ENCODE data around the gene POLR3C. TPM values are rescaled to one million over a fixed set of nuclear protein-coding genes. Genes with fewer than 3 reads are reported as not detected.

POLR3C gene
- total RNA-seq, 1 donor from 2014 or later, result 39.0 TPM

DNA sequence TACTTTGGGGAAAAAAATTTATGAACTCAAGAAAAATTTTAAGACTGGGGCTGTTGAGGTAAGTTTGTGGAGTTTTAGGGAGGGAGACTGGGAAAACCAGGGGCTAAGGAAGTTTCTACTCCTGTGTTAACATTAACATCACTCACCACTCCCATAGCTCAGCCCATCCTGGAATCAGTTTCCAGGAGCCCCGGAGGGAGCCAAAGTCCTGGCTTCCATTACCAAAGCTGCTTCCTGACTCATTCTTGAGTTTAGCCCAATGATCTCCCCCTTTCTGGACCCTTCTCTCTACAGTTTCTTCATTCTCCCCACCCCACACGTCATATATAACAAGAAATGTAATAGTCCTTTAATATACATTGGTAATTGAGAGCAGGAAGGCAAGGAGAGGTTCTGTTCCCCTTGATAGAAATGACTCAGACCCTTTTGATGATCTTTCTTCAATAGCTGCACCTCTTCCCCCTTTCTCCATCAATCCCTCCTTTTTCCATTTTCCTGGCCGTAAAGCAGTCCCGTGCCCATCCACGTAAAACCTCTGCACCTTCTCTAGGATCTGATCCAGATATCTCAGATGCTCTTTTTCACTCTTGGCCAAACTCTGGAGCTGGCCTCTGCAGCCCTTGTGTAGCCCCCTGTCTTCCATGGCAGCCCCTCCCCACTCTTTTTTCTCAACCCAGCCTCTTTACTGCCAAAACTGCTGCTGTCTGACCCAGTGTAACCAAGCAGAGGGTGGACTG is 39.5 kb downstream of the POLR3C start:
- Mint-ChIP-seq H3K36me3 (ENCODE audit: low read depth) (no peaks in the 10 kb centered on the region), H3K27ac (no peak overlapping the region), H3K4me3 (no peak overlapping the region), H3K27me3 (peaks cover 33% of the 10 kb centered on the region), H3K9me3 (no peaks in the 10 kb centered on the region), H3K4me1 (peaks cover 6% of the 10 kb centered on the region)
- intact Hi-C loops (cut with micrococcal nuclease), result no loop called here
- DNase-seq, result no peak

DNA sequence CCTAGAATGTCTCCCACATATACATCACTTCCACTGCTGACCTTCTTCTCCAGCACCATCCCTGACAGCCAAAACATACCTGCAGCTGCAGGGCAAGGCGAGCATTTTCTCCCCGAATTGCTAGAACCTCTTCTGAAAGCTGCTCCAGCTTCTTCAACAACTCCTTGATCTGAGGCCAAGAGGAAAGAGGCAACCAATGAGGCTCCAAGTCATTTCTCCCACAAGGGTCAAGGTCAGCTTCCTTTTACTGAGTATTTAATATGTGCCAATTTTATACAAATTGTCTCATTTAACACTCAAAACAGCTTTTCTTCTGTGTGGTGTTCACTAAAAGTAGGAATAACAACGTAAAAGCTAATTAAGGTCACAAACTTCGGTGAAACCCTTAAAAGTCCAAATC is 44.2 kb downstream of the POLR3C start:
- intact Hi-C loops (cut with micrococcal nuclease), result no loop called here
- peaks cover 14% of the 10 kb centered on the region for H3K4me1 Mint-ChIP-seq
- H3K36me3 Mint-ChIP-seq (ENCODE audit: low read depth), result no peaks in the 10 kb centered on the region
- no peak overlapping the region for H3K4me3 Mint-ChIP-seq
- no peak overlapping the region for H3K27ac Mint-ChIP-seq
- no peaks in the 10 kb centered on the region for H3K9me3 Mint-ChIP-seq
- DNase-seq, result no peak
- peaks cover 45% of the 10 kb centered on the region for H3K27me3 Mint-ChIP-seq

DNA sequence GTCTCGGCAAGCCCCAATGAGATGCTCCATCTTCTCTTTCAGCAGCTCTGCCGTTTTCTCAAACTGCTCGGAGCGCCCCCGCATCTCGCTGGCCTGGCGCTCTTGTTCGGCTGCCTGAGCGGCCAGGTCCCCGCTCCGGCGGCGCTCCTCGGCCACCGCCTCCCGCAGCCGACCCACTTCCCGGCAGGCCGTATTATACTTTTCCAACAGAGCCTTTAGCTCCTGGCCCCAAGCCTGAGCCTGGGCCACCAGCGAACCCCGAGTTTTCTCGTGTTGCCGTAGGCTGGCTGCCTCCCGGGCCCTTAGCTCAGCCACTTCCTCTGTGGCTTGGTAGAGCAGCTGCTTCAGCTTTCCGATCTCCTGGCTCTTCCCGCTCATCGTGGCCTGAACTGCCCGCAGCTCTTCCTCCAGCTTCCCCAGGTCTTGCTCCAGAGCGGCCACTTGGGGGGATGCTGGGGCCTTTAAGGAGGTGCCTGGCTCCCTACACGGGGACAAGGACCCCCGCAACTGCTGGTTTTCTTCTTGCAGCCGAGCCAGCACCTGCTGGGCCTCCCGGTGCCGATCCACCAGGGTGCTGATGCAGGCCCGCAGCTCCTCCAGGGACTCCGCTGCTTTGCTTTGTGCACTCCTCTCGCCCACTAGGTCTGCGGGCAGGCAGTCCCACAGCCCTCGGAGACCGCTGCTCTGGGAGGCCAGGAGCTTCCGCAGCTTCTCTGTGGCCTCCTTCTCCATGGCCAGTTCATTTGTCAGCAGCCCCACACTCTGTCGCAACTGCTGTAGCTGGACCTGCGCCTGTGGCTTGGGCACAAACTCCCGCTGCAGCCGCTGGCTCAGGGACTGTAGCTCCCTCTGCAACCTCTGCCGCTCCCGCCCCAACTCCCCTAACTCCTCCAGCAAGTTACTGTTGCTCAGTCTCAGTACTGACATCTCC is 48.3 kb downstream of the POLR3C start:
- Mint-ChIP-seq H3K27ac (peak overlapping the region; percentile 80), H3K36me3 (ENCODE audit: low read depth) (no peaks in the 10 kb centered on the region), H3K27me3 (peaks cover 41% of the 10 kb centered on the region), H3K9me3 (no peaks in the 10 kb centered on the region), H3K4me1 (peaks cover 14% of the 10 kb centered on the region), H3K4me3 (peak overlapping the region; percentile 87)
- intact Hi-C loops (cut with micrococcal nuclease), result loop anchor here (1.0 to 5.0 kb wide), 3 partner anchors 13 to 85 kb away; partner anchors contain the start of genes ANKRD35, LIX1L and PIAS3
- DNase-seq, result peak; percentile 83

DNA sequence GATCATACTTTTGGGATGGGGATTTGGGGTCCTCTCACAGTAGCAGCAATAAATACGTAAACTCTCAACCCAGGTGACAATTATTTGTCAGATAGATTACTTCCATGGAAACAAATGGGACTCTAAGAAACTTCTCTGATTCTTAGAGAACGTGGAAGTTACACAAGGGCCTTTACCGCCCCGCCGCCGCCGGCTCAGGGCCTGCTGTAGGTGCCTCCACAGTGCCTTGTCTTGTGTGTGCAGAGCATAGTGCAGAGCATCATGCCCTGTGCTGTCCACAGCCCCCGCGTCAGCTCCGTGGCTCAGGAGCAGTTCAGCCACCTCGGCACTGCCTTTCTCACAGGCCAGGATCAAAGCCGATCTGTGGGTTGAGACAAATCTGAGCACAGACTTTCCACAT is 50.6 kb downstream of the POLR3C start:
- Mint-ChIP-seq H3K27ac (no peak overlapping the region), H3K36me3 (ENCODE audit: low read depth) (no peaks in the 10 kb centered on the region), H3K27me3 (peaks cover 40% of the 10 kb centered on the region)

DNA sequence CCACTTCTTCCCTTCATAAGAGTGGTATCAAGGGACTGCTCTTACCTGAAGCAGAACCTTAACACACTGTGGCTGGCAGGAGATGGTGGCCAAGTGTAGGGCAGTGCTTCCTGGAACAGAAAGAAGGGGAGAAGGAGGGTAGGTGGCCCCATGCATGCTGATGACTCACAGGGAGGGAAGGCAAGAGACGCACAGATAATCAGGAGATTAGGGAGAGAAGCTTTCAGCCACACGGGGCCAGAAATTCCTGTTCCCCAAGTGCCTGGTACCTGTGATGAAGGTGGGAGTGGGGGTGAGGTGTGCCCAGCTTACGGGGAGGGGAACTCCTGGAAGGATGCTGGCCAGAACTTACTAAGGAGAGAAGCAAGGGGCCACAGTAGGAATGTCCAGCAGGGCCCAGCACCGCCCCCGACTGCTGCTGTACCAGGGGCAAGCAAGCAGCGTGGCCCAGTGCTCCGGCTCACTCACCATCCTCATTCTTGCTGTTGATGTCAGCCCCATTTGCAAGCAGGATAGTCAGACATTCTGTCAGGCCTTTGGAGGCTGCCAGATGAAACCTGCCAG is 54.0 kb downstream of the POLR3C start:
- Mint-ChIP-seq H3K27ac (no peak overlapping the region), H3K36me3 (ENCODE audit: low read depth) (no peaks in the 10 kb centered on the region), H3K27me3 (peaks cover 38% of the 10 kb centered on the region), H3K4me1 (peaks cover 6% of the 10 kb centered on the region), H3K9me3 (no peaks in the 10 kb centered on the region), H3K4me3 (no peak overlapping the region)
- no peak for DNase-seq
- intact Hi-C loops (cut with micrococcal nuclease), result no loop called here

More for the DNA sequence above, 50.6 kb downstream of the POLR3C start:
- Mint-ChIP-seq H3K4me1 (peaks cover 17% of the 10 kb centered on the region), H3K9me3 (no peaks in the 10 kb centered on the region), H3K4me3 (no peak overlapping the region)
- no peak for DNase-seq
- intact Hi-C loops (cut with micrococcal nuclease), result loop anchor here (5.0 kb wide), 1 partner anchor 83 kb away; the partner anchor contains the start of gene LIX1L

DNA sequence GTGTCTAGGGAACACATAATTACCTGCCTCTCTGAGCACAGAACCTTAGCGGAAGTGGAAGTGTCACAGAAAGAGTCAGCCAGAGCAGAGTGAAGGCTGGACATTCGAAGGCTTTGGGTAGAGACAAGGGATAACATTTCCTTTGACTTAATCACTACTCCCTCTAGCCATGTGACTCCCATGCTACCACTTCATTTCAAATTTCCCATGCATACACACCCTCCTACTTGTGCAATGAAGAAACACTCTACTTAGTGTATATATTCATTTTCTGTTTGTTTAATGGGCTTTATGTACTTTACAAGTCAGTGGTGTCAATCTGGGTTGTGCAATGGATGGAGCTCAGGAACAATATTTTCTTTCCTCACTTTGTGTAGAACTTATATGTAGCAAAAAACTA is 54.7 kb downstream of the POLR3C start:
- H3K9me3 Mint-ChIP-seq, result no peaks in the 10 kb centered on the region
- no peak overlapping the region for H3K4me3 Mint-ChIP-seq
- no peak for DNase-seq
- intact Hi-C loops (cut with micrococcal nuclease), result no loop called here
- no peaks in the 10 kb centered on the region for H3K36me3 Mint-ChIP-seq (ENCODE audit: low read depth)
- H3K27me3 Mint-ChIP-seq, result peaks cover 38% of the 10 kb centered on the region
- H3K4me1 Mint-ChIP-seq, result peaks cover 5% of the 10 kb centered on the region
- no peak overlapping the region for H3K27ac Mint-ChIP-seq

DNA sequence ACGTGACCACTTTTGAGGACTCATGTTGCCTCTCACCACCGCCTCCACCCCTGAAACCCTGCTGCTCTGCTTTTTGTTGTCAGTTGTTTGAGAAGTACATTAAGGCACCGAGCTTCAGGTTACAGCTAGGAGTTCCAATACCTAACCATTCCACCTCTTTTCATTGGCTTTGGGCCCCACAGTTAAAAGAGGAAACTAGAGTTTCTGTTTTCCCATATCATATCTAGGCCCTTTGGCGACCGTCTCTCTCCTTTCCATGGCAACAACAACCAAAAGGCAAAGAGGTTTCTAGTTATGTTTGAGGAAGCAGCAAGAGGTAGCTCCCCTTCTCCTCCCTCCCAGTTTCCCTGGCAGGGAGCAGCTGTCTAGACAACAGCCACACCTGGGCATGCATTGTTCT is 55.8 kb downstream of the POLR3C start:
- Mint-ChIP-seq H3K4me3 (no peak overlapping the region), H3K27me3 (peaks cover 44% of the 10 kb centered on the region), H3K9me3 (no peaks in the 10 kb centered on the region), H3K36me3 (ENCODE audit: low read depth) (no peaks in the 10 kb centered on the region), H3K27ac (no peak overlapping the region), H3K4me1 (peaks cover 6% of the 10 kb centered on the region)
- no peak for DNase-seq
- intact Hi-C loops (cut with micrococcal nuclease), result loop anchor here (2.0 kb wide), 1 partner anchor 59 kb away; no protein-coding TSS in a partner anchor

DNA sequence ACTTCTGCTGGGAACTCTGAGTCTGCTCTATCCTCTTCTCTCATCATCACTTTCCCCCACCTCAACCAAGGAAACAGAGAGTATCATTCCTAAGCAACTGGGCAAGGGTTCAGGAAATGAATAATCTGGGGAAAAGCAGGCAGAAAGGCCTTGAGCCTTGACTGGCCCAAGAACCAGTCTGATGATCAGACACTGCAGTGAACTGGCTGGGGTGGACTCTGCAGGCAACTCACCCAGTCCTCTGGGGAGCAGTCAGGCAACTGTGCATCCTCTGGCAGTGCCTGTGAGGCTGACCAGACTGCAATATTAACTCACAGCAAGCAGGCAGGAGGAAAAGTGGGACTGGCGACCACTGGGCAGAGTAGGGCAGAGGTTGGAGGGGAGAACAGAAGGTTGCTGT is 60.7 kb downstream of the POLR3C start:
- H3K4me1 Mint-ChIP-seq, result peaks cover 18% of the 10 kb centered on the region
- intact Hi-C loops (cut with micrococcal nuclease), result loop anchor here (1.0 to 2.0 kb wide), 3 partner anchors 12 to 34 kb away; partner anchors contain the start of genes PEX11B and PIAS3
- no peak overlapping the region for H3K27ac Mint-ChIP-seq
- no peaks in the 10 kb centered on the region for H3K9me3 Mint-ChIP-seq
- H3K36me3 Mint-ChIP-seq (ENCODE audit: low read depth), result no peaks in the 10 kb centered on the region
- no peak for DNase-seq
- peak overlapping the region; percentile 87 for H3K4me3 Mint-ChIP-seq
- H3K27me3 Mint-ChIP-seq, result peaks cover 35% of the 10 kb centered on the region

DNA sequence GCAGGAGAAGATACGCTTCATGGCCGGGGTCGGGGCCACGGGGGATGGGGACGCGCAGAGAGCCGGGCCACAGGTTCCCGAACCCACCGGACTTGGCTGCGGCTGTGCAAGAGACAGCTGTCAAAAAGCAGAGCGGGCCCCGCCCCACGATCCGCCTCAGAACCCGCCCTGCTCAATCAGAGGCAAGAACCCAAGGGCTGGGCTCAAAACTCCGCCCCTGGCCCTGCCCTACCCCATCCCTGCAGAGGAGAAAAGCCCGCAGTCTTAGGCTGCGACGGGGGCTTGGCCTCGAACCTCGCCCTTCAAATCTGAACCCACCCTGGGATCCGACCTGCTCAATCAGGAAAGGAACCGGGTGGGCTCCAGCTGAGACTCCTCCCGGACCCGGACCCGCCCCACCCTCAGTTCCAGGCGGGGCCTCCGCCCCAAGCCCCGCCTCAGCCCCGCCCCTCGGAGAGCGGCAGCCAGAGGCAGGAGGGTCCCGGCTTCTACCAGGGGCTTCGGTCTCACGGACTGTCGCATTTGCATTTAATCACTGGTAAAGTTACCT is 61.8 kb downstream of the POLR3C start, which contains the start of gene ANKRD35:
Gene ANKRD35, minus strand, starts transcription at position 129 of the 550 bp plus-strand sequence. Its CDS starts 108 bp downstream, at position 21.
- Mint-ChIP-seq H3K4me1 (peaks cover 18% of the 10 kb centered on the region), H3K9me3 (no peaks in the 10 kb centered on the region), H3K36me3 (ENCODE audit: low read depth) (no peaks in the 10 kb centered on the region), H3K27ac (no peak within 1 kb of the TSS), H3K4me3 (peak within 1 kb of the TSS; percentile 87), H3K27me3 (peaks cover 35% of the 10 kb centered on the region)
- DNase-seq, result peak; percentile 97
- intact Hi-C loops (cut with micrococcal nuclease), result loop anchor here (1.0 to 2.0 kb wide), 3 partner anchors 14 to 33 kb away; partner anchors contain the start of genes PEX11B and PIAS3

DNA sequence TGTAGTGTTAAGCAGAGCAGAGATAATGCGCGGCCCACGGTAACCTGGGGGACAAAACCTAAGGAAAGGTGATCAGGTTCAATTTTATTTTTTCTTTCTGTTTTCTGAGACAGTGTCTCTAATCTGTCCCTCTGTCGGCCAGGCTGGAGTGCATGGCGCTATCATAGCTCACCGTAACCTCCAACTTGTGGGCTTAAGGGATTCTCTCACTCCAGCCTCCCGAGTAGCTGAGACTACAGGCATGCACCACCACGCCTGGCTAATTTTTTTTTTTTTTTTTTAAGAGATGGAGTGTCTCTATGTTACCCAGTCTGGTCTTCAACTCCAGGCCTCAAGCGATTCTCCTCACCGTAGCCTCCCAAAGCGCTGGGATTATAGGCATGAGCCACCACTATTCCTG is 62.4 kb downstream of the POLR3C start:
- Mint-ChIP-seq H3K27me3 (peaks cover 32% of the 10 kb centered on the region), H3K9me3 (no peaks in the 10 kb centered on the region), H3K36me3 (ENCODE audit: low read depth) (no peaks in the 10 kb centered on the region), H3K27ac (no peak overlapping the region), H3K4me1 (peaks cover 17% of the 10 kb centered on the region), H3K4me3 (peak overlapping the region; percentile 87)
- intact Hi-C loops (cut with micrococcal nuclease), result no loop called here
- no peak for DNase-seq

DNA sequence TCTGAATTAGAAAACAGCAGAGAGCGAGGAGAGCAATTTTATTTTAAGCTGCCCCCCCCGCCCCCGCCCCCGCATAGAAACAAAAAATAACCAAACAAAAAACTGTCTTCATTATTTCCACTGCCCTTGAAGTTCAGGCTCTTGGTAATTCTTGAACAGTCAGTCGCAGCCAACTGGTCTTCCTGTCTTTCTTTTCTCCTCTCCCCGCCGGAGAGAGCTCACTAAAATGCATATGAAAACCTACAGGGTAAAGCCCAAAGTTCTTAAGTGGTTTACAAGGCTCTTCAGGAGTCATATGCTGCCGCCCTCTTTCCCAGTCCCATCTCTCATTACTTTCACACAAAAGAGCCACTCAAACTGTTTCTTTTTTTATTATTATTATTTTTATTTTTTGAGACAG is 62.8 kb downstream of the POLR3C start:
- Mint-ChIP-seq H3K9me3 (no peaks in the 10 kb centered on the region), H3K27ac (no peak overlapping the region), H3K4me1 (peaks cover 17% of the 10 kb centered on the region), H3K4me3 (peak overlapping the region; percentile 62), H3K27me3 (peaks cover 31% of the 10 kb centered on the region), H3K36me3 (ENCODE audit: low read depth) (no peaks in the 10 kb centered on the region)
- intact Hi-C loops (cut with micrococcal nuclease), result no loop called here
- DNase-seq, result no peak

DNA sequence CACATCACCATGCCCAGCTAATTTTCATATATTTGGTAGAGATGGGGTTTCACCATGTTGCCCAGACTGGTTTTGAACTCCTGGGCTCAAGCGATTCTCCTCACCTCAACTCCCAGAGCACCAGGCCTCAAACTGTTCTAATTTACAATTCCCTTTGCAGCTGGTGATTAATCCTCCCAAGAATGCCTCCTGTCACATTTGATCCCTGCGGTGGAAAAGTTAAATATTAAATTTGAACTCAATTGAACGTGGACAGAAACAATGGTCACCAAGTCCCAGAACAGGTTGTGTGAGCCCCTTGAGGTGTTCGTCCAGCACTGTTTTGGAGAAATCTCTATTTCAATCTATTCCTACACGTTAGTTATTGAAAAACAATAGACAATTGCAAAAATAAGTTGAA is 63.6 kb downstream of the POLR3C start:
- no peaks in the 10 kb centered on the region for H3K9me3 Mint-ChIP-seq
- H3K27me3 Mint-ChIP-seq, result peaks cover 30% of the 10 kb centered on the region
- DNase-seq, result no peak
- H3K27ac Mint-ChIP-seq, result no peak overlapping the region
- H3K4me1 Mint-ChIP-seq, result peaks cover 20% of the 10 kb centered on the region
- intact Hi-C loops (cut with micrococcal nuclease), result no loop called here
- H3K36me3 Mint-ChIP-seq (ENCODE audit: low read depth), result no peaks in the 10 kb centered on the region
- H3K4me3 Mint-ChIP-seq, result no peak overlapping the region

DNA sequence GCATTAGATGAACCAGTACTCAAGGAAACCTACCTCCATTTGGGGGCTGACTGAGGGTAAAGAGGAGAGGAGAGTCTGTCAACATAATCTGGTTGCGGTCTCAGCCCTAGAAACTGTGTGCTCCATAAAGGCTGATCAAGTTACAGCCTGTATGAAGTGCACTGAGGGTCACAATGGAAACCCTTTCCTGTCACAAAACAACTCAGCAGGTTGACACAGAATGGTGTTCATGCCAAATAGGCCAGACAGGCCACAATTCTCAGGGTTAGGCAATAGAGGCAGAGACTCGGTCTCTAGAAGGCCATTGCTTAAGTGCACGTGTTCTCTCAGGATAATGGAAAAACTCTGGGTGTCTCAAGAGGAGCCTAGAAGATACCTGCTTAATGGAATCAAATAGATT is 65.7 kb downstream of the POLR3C start:
- no peak for DNase-seq
- Mint-ChIP-seq H3K4me1 (peaks cover 19% of the 10 kb centered on the region), H3K36me3 (ENCODE audit: low read depth) (no peaks in the 10 kb centered on the region), H3K27me3 (peaks cover 15% of the 10 kb centered on the region), H3K4me3 (no peak overlapping the region), H3K27ac (no peak overlapping the region), H3K9me3 (no peaks in the 10 kb centered on the region)
- intact Hi-C loops (cut with micrococcal nuclease), result loop anchor here (2.0 kb wide), 2 partner anchors 21 to 123 kb away; partner anchors contain the start of gene ITGA10
